ENCODE data around the gene TAF11.

DNA sequence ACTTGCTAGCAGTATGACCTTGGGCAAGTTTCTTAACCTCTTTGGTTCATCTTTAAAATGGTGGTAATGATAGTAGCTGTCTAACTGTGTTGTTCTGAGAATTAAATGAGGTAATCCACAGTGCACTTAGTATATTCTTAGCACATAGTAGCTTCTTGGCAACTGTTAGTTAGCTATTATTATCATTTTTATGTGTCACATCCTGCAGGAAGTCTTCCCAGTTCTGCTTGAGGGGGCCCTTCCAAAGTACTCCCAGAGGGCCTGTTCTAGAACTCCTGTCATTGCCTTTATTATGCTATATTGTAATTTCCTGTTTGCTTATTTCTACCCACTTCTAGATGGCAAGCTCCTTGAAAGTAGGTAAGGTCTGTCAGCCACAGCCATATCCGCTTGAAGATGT is 31.8 kb upstream of the TAF11 start:
- TF ChIP-seq, protein P1, sequence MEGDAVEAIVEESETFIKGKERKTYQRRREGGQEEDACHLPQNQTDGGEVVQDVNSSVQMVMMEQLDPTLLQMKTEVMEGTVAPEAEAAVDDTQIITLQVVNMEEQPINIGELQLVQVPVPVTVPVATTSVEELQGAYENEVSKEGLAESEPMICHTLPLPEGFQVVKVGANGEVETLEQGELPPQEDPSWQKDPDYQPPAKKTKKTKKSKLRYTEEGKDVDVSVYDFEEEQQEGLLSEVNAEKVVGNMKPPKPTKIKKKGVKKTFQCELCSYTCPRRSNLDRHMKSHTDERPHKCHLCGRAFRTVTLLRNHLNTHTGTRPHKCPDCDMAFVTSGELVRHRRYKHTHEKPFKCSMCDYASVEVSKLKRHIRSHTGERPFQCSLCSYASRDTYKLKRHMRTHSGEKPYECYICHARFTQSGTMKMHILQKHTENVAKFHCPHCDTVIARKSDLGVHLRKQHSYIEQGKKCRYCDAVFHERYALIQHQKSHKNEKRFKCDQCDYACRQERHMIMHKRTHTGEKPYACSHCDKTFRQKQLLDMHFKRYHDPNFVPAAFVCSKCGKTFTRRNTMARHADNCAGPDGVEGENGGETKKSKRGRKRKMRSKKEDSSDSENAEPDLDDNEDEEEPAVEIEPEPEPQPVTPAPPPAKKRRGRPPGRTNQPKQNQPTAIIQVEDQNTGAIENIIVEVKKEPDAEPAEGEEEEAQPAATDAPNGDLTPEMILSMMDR (IDR thresholded peaks at IDR 0.05) = no peak
- no peak for TF ChIP-seq POLR2A (IDR thresholded peaks at IDR 0.05)

All from heart left ventricle (tissue), 13 donors.